ENCODE measurements around the gene FAM174C.

Gene FAM174C

DNA sequence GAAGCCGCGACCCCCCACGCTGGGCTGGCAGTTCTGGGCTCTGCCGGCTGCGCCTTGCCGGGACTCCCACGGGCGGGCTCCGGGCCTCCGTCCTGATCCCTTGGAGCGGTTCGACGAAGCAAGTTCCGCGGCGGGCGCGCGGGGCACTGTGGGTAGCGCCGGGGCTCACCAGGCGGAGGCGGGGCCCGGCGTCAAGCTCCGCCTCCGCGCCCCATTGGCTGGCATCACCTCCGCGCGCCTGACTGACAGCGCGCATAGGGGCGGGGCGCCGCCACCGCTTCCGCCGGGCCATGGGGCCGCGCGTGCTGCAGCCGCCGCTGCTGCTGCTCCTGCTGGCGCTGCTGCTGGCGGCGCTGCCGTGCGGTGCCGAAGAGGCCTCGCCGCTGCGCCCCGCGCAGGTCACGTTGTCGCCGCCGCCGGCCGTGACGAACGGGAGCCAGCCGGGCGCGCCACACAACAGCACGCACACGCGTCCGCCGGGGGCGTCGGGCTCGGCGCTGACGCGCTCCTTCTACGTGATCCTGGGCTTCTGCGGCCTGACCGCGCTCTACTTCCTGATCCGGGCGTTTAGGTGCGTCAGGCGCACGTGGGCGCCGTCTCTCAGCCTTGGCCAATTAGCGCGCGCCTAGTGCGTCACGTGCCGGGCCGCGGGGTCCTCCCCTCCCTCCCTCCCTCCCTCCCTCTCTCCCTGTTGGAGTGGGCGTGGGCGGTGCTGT is at the start of gene FAM174C:
TSS of gene FAM174C (plus strand) at position 271 of the 716 bp plus-strand sequence. CDS start at position 291, 20 bp downstream.
- DNase-seq: peak; percentile 99

DNA sequence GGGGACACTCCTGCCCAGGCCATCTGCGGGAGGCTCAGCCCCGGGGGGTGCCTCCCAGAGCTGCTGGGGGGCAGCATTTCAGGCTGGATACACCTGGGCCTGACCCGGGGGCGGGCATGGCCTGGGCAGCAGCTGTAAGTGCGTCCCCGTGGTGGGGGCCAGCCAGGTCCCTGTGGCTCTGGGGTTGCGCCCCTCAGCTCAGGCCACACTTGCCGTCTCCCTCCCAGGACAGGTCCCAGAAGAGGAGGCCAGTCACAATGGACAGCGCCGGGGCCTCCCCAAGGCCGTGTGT is 49.2 kb upstream of the FAM174C start:
- DNase-seq: no peak

GRCh38 chr19:1226522-1227303 is 48.6 kb upstream of the FAM174C start:
- no peak for DNase-seq

- no peak for DNase-seq
Measured at GRCh38 chr19:1227304-1228054, 47.9 kb upstream of the FAM174C start.

- DNase-seq: no peak
Measured at GRCh38 chr19:1228161-1228957, 47.0 kb upstream of the FAM174C start.

DNA sequence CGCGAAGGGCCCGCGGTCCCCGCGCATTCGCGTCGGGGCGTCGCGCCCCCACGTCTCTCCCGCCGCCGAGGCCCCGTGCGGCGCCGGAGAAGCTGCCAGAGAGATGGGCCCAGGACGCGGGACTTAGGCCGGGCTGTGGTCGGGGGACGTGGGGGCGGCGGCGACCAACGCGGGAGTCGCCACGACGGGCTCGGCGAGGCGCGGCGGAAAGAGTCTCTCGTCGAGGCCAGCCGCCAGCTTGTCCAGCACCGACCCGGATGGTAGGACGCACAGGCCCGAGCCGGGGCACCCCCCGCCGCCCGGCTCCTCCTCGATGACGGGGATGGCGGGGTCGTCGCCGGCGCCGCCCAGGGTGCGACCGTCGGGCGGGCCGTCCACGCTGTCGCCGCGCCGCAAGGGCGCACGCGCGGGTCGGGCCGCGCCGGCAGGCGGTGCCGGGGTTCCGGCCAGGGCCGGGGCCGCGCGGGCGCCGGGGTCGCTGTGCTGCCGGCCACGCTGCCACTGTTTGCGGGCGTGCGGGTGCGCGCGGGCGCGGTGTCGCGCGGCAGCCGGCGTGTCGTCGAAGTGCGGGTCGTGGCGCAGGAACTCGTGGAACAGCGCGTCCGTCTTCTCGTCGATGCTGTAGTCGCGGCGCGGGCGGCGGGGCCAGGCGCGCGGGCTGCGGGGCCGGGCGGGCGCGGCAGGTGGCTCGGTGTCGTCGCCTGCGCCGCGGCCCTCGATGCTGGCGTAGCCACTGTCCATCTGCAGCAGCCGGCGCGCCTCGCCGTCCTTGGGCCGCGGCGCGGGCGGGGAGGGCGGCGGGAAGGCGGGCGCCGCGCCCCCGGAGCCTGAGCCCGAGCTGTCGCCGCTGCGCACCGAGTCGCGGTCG is 46.0 kb upstream of the FAM174C start:
- no peak for DNase-seq

- no peak for DNase-seq
Measured at GRCh38 chr19:1229924-1230782, 45.2 kb upstream of the FAM174C start.

- no peak for DNase-seq
Measured at GRCh38 chr19:1230783-1231489, 44.4 kb upstream of the FAM174C start.

DNA sequence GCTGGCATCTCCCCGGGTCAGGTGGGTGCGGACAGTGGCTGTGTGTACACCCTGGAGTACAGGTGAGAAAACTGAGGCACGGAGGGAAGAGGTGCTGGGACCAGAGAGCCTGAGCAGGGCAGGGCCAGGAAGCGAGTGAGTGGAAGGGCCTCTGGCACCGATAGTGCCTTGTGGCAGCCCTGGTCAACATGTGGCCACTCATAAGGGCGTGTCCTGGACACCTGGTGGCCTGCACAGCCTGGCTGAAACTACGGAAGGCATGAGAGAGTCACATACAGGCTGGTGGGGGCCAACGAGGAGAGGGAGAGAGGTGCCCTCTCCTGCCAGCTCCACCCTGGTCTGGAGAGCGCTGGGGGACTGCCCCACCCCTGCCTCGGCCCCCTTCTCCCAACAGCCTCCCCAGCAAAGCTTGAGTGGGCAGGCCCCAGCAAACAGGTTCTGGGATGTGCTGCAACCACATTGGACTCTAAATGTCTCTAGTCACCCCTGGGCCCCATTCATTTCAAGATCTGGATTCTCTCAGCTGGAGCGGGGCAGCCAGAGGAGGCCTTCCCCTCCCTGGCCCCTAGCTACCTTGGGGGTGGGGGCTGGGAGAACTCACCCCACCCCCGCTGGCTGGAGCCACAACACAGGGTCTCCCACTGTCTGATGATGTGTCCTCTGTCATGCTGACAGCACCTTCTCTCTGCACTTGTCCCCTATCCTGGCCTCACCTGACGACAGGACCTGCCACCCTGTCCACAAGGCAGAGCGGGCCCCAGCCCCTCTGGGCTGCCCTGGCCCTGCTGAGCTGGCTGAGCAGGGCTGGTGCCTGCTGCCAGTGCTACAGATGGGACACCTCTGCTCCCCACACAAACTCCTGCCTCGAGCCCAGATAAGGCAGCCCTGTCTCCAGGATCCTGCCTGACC is 43.3 kb upstream of the FAM174C start:
- DNase-seq: no peak

DNA sequence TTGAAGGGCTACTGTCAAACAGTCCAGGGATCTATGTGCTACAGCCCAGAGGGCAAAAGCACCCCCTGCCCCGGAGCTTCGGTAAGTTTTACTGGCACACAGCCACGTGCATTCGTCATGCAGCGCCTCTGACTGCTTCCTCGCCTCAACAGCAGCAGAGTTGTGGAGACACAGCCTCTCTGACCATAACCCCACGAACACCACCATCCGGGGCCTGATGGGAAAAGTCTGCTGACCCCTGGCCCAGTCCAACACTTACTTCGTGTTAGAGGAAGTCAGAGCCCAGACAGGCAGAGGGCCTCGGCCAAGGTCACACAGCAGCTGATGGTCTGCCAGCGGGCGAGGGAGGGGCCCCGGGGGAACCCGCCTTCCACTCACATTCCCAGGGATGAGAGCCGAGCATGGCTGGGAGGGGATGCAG is 42.7 kb upstream of the FAM174C start:
- no peak for DNase-seq

- no peak for DNase-seq
Measured at GRCh38 chr19:1233115-1233667, 42.1 kb upstream of the FAM174C start.

GRCh38 chr19:1234051-1234954 is 41.0 kb upstream of the FAM174C start:
- DNase-seq: no peak

DNA sequence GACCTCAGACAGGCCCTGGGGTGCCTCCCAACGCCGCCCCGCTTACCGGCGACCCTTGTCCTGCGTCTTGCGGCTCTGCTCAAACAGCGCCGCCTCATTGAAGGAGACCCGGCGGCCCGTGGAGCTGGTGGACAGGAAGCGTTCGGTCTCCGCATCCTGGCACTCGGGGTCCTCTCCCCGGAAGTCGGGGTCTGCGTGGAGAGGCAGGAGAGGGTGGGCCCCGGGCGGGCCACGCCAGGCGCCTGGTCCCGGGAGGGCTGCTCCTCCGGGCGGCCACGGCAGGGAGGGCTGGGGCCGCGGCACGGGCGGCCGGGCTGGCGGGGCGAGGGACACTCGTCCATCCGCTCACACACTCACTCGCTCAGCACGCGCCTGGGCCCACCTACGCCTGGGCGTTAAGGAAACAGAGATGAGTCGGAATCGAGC is 40.4 kb upstream of the FAM174C start:
- DNase-seq: no peak

- peak; percentile 34 for DNase-seq
Measured at GRCh38 chr19:1235625-1236538, 39.4 kb upstream of the FAM174C start.

- peak; percentile 79 for DNase-seq
Measured at GRCh38 chr19:1236576-1236975, 38.8 kb upstream of the FAM174C start.

GRCh38 chr19:1237027-1237659 is 38.2 kb upstream of the FAM174C start:
- DNase-seq: peak; percentile 51
